Endothelial cell of umbilical vein (primary cell): ENCODE data around the gene MACROD2. TPM values are rescaled to one million over a fixed set of nuclear protein-coding genes. Genes with fewer than 3 reads are reported as not detected.

ENCODE experiments used
- BruUV-seq: library from RNA; stranded (reverse); fragments of 400-500 nt; replicated peaks from 2 replicates; lab custom pipeline; 2021; lab: Mats Ljungman, UMichigan
- CTCF ChIA-PET: fragments of 300-600, 350-600 bp; sonication (Branson Sonifier 250); formaldehyde crosslinking; loops from one replicate; lab custom pipeline; 2021; ENCODE audit warnings: antibody characterized with exemption, inconsistent platforms; lab: Charles Lee
- POLR2A ChIA-PET: fragments of 300-600, 350-600 bp; sonication (Branson Sonifier 250); formaldehyde crosslinking; loops from one replicate; lab custom pipeline; 2021; ENCODE audit warnings: antibody characterized with exemption, inconsistent platforms; lab: Charles Lee
- DNase-seq: peaks from one replicate; pipeline ENCODE4 v3.0.0-alpha.2; 2011; ENCODE audit warnings: low read depth, low spot score
- FAIRE-seq: peaks from 2 replicates; lab custom pipeline; 2011; peaks lifted over from hg19 to GRCh38; lab: Jason Lieb, UNC
- H2AFZ ChIP-seq: 2 replicates; pipeline ENCODE4 v1.6.0; 2012; ENCODE audit warnings: low read depth, low read length, control low read depth, inconsistent platforms
- H3K27ac ChIP-seq: 2 replicates; pipeline ENCODE4 v1.5.1; 2011; ENCODE audit warnings: low read depth, mild to moderate bottlenecking, control low read depth, low read length, moderate library complexity; ENCODE audit not compliant: insufficient read depth
- H3K27me3 ChIP-seq, 2 experiments: 2 replicates each; pipeline versions ENCODE4 v1.6.0 to v1.6.1; 2011; ENCODE audit warnings: low read length in 2 of 2, mixed read lengths in 1 of 2; ENCODE audit not compliant: control insufficient read depth in 2 of 2, insufficient read depth in 2 of 2
- H3K36me3 ChIP-seq, 2 experiments: 2 replicates in 1 of 2; 3 replicates in 1 of 2; pipeline ENCODE4 v1.5.1; 2011; ENCODE audit warnings: low read length in 2 of 2, mild to moderate bottlenecking in 1 of 2, moderate library complexity in 1 of 2; ENCODE audit not compliant: control insufficient read depth in 2 of 2, insufficient read depth in 2 of 2; ENCODE audit errors: extremely low read depth in 1 of 2
- H3K4me1 ChIP-seq: 3 replicates; pipeline ENCODE4 v1.5.1; 2011; ENCODE audit warnings: mild to moderate bottlenecking, low read length; ENCODE audit not compliant: control insufficient read depth, insufficient read depth; ENCODE audit errors: extremely low read depth
- H3K4me2 ChIP-seq: 2 replicates; pipeline ENCODE4 v1.6.1; 2011; ENCODE audit warnings: low read length, control low read depth, mixed read lengths; ENCODE audit not compliant: insufficient read depth
- H3K4me3 ChIP-seq, 3 experiments: fragments of 200-600 bp in 1 of 3; sonication (generic), shearing (Covaris generic) in 1 of 3; replicated peaks in 1 of 3; 2 replicates each; pipeline ENCODE4 v1.5.1; 2011 to 2016; ENCODE audit warnings: control low read depth in 3 of 3, low read length in 3 of 3, mild to moderate bottlenecking in 2 of 3, inconsistent platforms in 1 of 3, low read depth in 1 of 3, moderate library complexity in 1 of 3; ENCODE audit not compliant: insufficient read depth in 1 of 3
- H3K79me2 ChIP-seq: 2 replicates; pipeline ENCODE4 v1.6.0; 2012; ENCODE audit warnings: low read length, inconsistent platforms; ENCODE audit not compliant: control insufficient read depth, insufficient read depth
- H3K9ac ChIP-seq: replicated peaks from 2 replicates; pipeline ENCODE3; 2011; ENCODE audit warnings: low read length, control low read depth; ENCODE audit not compliant: insufficient read depth; ENCODE audit errors: extremely low read depth
- H3K9me1 ChIP-seq: replicated peaks from 3 replicates; pipeline ENCODE4 v1.6.0; 2011; ENCODE audit warnings: mild to moderate bottlenecking, low read length; ENCODE audit not compliant: control insufficient read depth, insufficient read depth; ENCODE audit errors: extremely low read depth
- H3K9me3 ChIP-seq: replicated peaks from 2 replicates; pipeline ENCODE4 v1.5.1; 2012; ENCODE audit warnings: low read length, inconsistent platforms; ENCODE audit not compliant: control insufficient read depth, insufficient read depth
- H4K20me1 ChIP-seq: replicated peaks from 2 replicates; pipeline ENCODE3; 2011; ENCODE audit warnings: mild to moderate bottlenecking, low read length; ENCODE audit not compliant: control insufficient read depth, insufficient read depth; ENCODE audit errors: extremely low read depth
- CTCF ChIP-seq, 2 donors: IDR thresholded peaks; 1 replicate in 1 of 2; 2 replicates in 1 of 2; pipeline ENCODE4 v1.5.1; 2011; ENCODE audit warnings: low read length in 2 of 2, mild to moderate bottlenecking in 2 of 2, moderate library complexity in 2 of 2, control low read depth in 1 of 2, inconsistent platforms in 1 of 2, low read depth in 1 of 2; ENCODE audit not compliant: insufficient read depth in 1 of 2; ENCODE audit errors: extremely low read depth in 1 of 2
- EZH2 ChIP-seq: IDR thresholded peaks from 2 replicates; pipeline ENCODE4 v1.6.1; 2012; ENCODE audit warnings: borderline replicate concordance, low read depth, mild to moderate bottlenecking, moderate library complexity, low read length, inconsistent platforms; ENCODE audit not compliant: severe bottlenecking
- FOS ChIP-seq: IDR thresholded peaks from 2 replicates; pipeline ENCODE4 v1.6.1; 2011; ENCODE audit warnings: mild to moderate bottlenecking, low read length, moderate library complexity, borderline replicate concordance; ENCODE audit not compliant: insufficient read depth
- JUN ChIP-seq: IDR thresholded peaks from 2 replicates; pipeline ENCODE4 v1.6.1; 2011; ENCODE audit warnings: borderline replicate concordance, low read depth; ENCODE audit not compliant: insufficient read length, insufficient read depth
- POLR2A ChIP-seq: IDR thresholded peaks from 2 replicates; pipeline ENCODE4 v1.6.1; 2012; ENCODE audit warnings: low read depth, mild to moderate bottlenecking, control low read depth, low read length
- POLR2AphosphoS5 ChIP-seq: IDR thresholded peaks from 2 replicates; pipeline ENCODE4 v1.6.1; 2012; ENCODE audit warnings: low read depth, mild to moderate bottlenecking, control low read depth, low read length, moderate library complexity; ENCODE audit not compliant: insufficient read depth
- dilution Hi-C: fragments of 300-500 bp; cut with MboI; formaldehyde crosslinking; loops from one replicate; pipeline ENCODE4 v1.15.0; 2019; ENCODE audit warnings: low sequenced_read_pairs; ENCODE audit not compliant: extremely low pct_ligation_motif_present
- intact Hi-C: fragments of 100-400 bp; cut with micrococcal nuclease; formaldehyde crosslinking; loops from one replicate; pipeline ENCODE4 v1.10.0; 2022
- polyA plus RNA-seq, 4 experiments: library from polyadenylated mRNA; depleted of rRNA in 3 of 4; stranded (reverse) in 3 of 4; unstranded in 1 of 4; fragments of >200 nt; gene quantifications; 2 replicates each; pipeline versions ENCODE4 v1.2.1 to v1.2.3, GENCODE V29; 2011 to 2012; ENCODE audit warnings: missing spikeins in 1 of 4
- total RNA-seq: library from RNA; stranded (reverse); gene quantifications from 2 replicates; pipeline ENCODE4 v1.2.3, GENCODE V29; 2021

Gene MACROD2
- total and polyA plus RNA-seq, 2 donors (not counting 3 experiments of a cell fraction or from before 2014, with no cell fraction given), result 0.11 to 0.73 TPM

GRCh38 chr20:15795305-15796019 is 1800.1 kb downstream of the MACROD2 start:
- no peak overlapping the region for H2AFZ ChIP-seq
- no peaks in the 10 kb centered on the region for H3K4me1 ChIP-seq
- BruUV-seq, result no TSS peak
- intact Hi-C loops, result no loop called here
- dilution Hi-C loops, result no loop called here
- H3K9ac ChIP-seq, result no peak overlapping the region
- no peaks in the 10 kb centered on the region for H3K27me3 ChIP-seq
- H3K9me1 ChIP-seq, result no peaks in the 10 kb centered on the region
- H3K27ac ChIP-seq, result no peak overlapping the region
- H3K79me2 ChIP-seq, result no peaks in the 10 kb centered on the region
- no peak for DNase-seq
- no peaks in the 10 kb centered on the region for H3K36me3 ChIP-seq
- CTCF ChIA-PET, result no interaction called here
- POLR2A ChIA-PET, result no interaction called here
- H3K9me3 ChIP-seq, result no peaks in the 10 kb centered on the region
- no peak overlapping the region for H3K4me2 ChIP-seq
- TF ChIP-seq FOS (no peak), POLR2AphosphoS5 (no peak), CTCF (IDR thresholded peaks at IDR 0.05; ENCODE audit: extremely low read depth in 1 of 2, insufficient read depth in 1 of 2, low read depth in 1 of 2, low read length in 2 of 2) (no peak), JUN (no peak), EZH2 (no peak), POLR2A (no peak)
- H3K4me3 ChIP-seq, result no peak overlapping the region
- no peak for FAIRE-seq
- H4K20me1 ChIP-seq, result no peaks in the 10 kb centered on the region
